ENCODE data around the gene NEGR1. TPM values are rescaled to one million over a fixed set of nuclear protein-coding genes. Genes with fewer than 3 reads are reported as not detected.

NEGR1 gene
- total and polyA plus RNA-seq, 2 donors (not counting 3 experiments of a cell fraction or from before 2014, with no cell fraction given) = 6.8 to 21.8 TPM

- H3K79me2 ChIP-seq (ENCODE audit: control insufficient read depth, insufficient read depth, low read length) = no peaks in the 10 kb centered on the region
- H3K9me1 ChIP-seq (replicated peaks; ENCODE audit: control insufficient read depth, extremely low read depth, insufficient read depth, low read length) = no peaks in the 10 kb centered on the region
- BruUV-seq (replicated peaks) = no TSS peak
- no peaks in the 10 kb centered on the region for H3K36me3 ChIP-seq (ENCODE audit: control insufficient read depth in 2 of 2, extremely low read depth in 1 of 2, insufficient read depth in 2 of 2, low read length in 2 of 2)
- no peak for DNase-seq (ENCODE audit: low read depth, low spot score)
- H3K4me1 ChIP-seq (ENCODE audit: control insufficient read depth, extremely low read depth, insufficient read depth, low read length) = no peaks in the 10 kb centered on the region
- H2AFZ ChIP-seq (ENCODE audit: low read depth, low read length) = no peak overlapping the region
- no peak overlapping the region for H3K4me3 ChIP-seq (replicated peaks in 1 of 3; ENCODE audit: insufficient read depth in 1 of 3, low read depth in 1 of 3, low read length in 3 of 3)
- H3K4me2 ChIP-seq (ENCODE audit: insufficient read depth, low read length) = no peak overlapping the region
- dilution Hi-C loops (cut with MboI; ENCODE audit: extremely low pct_ligation_motif_present, low sequenced_read_pairs) (no loop called here), intact Hi-C loops (cut with micrococcal nuclease) (no loop called here)
- ChIA-PET POLR2A (no interaction called here), CTCF (interaction anchor here (1.4 kb wide), 1 partner anchor 21 kb away, joined by 3 read pairs; no protein-coding TSS in a partner anchor)
- FAIRE-seq = no peak
- H3K27ac ChIP-seq (ENCODE audit: insufficient read depth, low read depth, low read length) = no peak overlapping the region
- H4K20me1 ChIP-seq (replicated peaks; ENCODE audit: control insufficient read depth, extremely low read depth, insufficient read depth, low read length) = no peaks in the 10 kb centered on the region
- no peak overlapping the region for H3K9ac ChIP-seq (replicated peaks; ENCODE audit: extremely low read depth, insufficient read depth, low read length)
- H3K9me3 ChIP-seq (replicated peaks; ENCODE audit: control insufficient read depth, insufficient read depth, low read length) = no peaks in the 10 kb centered on the region
- TF ChIP-seq EZH2 (IDR thresholded peaks at IDR 0.05; ENCODE audit: borderline replicate concordance, low read depth, low read length, severe bottlenecking) (no peak), MAX (IDR thresholded peaks at IDR 0.05; ENCODE audit: insufficient read depth, insufficient read length) (no peak), POLR2AphosphoS5 (IDR thresholded peaks at IDR 0.05; ENCODE audit: insufficient read depth, low read depth, low read length) (no peak), POLR2A (IDR thresholded peaks at IDR 0.05; ENCODE audit: low read depth, low read length) (no peak), MYC (IDR thresholded peaks at IDR 0.05; ENCODE audit: low read depth, low read length) (no peak), GATA2 (IDR thresholded peaks at IDR 0.05; ENCODE audit: insufficient read depth, insufficient read length, low read depth, low read length) (no peak), FOS (IDR thresholded peaks at IDR 0.05; ENCODE audit: borderline replicate concordance, insufficient read depth, low read length) (no peak), JUN (IDR thresholded peaks at IDR 0.05; ENCODE audit: borderline replicate concordance, insufficient read depth, insufficient read length, low read depth) (no peak)
- TF ChIP-seq, protein P1, sequence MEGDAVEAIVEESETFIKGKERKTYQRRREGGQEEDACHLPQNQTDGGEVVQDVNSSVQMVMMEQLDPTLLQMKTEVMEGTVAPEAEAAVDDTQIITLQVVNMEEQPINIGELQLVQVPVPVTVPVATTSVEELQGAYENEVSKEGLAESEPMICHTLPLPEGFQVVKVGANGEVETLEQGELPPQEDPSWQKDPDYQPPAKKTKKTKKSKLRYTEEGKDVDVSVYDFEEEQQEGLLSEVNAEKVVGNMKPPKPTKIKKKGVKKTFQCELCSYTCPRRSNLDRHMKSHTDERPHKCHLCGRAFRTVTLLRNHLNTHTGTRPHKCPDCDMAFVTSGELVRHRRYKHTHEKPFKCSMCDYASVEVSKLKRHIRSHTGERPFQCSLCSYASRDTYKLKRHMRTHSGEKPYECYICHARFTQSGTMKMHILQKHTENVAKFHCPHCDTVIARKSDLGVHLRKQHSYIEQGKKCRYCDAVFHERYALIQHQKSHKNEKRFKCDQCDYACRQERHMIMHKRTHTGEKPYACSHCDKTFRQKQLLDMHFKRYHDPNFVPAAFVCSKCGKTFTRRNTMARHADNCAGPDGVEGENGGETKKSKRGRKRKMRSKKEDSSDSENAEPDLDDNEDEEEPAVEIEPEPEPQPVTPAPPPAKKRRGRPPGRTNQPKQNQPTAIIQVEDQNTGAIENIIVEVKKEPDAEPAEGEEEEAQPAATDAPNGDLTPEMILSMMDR (IDR thresholded peaks at IDR 0.05; ENCODE audit: extremely low read depth in 1 of 2, insufficient read depth in 1 of 2, low read depth in 1 of 2, low read length in 2 of 2) = no peak
- H3K27me3 ChIP-seq (ENCODE audit: control insufficient read depth in 2 of 2, insufficient read depth in 2 of 2, low read length in 2 of 2) = no peaks in the 10 kb centered on the region
Observed at GRCh38 chr1:71839876-71840275, 442.5 kb downstream of the NEGR1 start.
